Fibroblast of gingiva (primary cell): Measurements from ENCODE around the gene CFAP20.

Experiments
- DNase-seq: peaks from one replicate; pipeline ENCODE4 v3.0.0-alpha.2; 2011; ENCODE audit warnings: low read depth

The CFAP20 gene

DNA sequence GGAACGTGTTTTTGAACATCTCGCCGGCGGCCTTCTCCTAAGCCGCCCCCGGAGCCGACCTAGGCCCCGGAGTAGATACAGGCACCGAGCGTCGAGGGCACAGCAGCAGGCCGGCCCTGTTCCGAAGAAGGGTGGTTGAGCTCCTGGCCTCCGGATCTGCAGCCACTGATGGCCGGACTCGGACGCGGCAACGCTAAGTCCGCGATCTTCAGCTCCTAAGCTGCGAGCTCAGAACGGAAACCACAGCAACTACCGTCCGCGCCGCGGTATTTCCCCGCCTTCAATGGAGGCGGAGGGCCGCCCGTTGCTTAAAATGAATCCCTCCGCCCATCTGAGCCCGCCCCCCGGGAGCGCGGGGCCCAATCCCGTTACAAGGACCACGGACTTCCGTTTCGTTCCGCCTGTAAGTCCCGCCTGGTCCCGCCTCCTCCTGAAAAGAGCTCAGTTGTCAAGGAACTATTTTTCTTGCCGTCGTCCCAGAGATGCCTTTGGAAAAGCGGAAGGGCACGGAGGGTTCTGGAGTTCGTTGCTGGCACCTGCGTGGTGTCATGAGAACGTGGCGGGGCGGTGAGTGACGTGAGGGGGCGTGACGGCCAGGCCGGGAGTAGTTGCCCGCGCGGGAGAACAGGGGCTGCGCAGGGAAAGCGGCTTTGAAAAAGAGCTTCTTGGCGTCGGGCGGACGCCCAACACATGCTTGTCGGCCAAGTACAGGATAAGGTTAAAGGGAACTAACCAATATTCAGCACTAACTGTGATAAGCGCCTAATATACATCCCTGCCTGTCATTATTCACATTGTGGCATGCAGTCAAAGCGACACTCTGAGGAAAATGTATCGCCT is at the start of gene CFAP20:
CFAP20 (minus strand) TSS at position 285 of the 840 bp plus-strand sequence; CDS start at position 19, 266 bp downstream.
- DNase-seq: peak; percentile 100

DNA sequence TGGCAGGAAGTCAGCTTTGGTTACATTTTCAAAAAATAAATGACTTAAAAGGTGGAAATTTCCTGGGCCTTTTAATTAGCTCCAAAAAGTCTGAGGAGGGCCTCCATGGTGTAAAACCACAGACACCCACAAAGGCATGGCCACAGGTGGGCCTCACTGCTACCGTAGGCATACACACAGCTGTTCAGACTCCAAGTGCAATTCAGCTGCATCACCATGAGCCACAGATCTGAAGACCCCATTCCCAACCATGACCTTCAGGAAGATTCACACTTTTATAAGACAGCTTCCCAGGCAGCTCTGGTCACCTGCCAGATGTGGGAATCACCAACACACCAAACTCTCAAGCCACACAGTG is 48.2 kb upstream of the CFAP20 start:
- DNase-seq: no peak

DNA sequence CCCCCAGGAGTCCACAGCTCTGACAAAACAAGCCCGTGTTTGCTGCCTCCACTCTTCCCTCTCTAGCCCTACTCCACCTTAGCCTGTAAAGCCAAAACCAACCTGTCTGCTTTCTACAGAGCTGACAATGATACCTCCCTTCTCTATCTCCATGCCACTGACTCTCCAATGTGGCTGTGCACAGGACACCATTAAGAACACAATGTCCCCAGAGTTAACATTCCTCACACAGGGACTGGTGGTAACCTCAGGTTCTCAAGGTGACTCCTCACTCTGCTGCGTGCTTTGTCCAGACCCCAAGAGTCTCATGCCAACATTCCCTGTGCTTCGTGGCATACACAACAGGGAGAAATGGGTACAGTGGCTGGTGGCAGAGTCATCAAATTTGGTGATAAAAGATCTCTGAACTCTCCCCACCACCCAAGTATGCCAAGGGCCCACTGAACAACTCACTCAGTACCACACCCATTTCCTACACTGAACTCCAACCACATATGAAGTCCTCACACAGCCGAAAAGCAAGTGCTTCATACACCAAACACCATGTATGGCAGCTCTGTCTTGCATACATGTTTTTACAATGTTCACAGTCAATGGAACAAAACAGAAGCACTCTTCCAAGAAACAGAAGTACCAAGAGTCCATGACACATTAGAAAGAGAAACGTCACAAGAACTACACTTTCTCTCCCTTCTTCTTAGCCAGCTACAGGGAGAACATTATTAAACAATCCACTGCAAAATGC is 47.6 kb upstream of the CFAP20 start:
- DNase-seq: no peak

DNA sequence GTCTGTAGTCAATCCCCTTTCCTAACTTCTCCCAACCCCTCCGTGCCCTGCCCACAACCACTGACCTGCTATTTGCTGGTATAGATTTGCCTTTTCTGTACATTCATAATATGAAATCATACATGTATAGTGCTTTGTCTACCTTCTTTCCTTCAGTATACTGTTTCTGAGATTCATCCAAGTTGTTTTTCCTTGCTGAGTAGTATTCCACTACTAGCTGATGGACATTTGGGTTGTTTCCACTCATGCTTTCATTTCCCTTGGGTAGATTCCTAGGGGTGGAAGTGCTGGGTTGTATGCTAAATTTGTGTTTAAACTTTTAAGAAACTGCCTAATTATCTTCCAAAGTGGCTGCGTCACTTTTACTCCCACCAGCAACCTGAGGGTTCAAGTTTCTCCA is 41.0 kb upstream of the CFAP20 start:
- DNase-seq: no peak

GRCh38 chr16:58160855-58161254 is 31.7 kb upstream of the CFAP20 start:
- DNase-seq: no peak

DNA sequence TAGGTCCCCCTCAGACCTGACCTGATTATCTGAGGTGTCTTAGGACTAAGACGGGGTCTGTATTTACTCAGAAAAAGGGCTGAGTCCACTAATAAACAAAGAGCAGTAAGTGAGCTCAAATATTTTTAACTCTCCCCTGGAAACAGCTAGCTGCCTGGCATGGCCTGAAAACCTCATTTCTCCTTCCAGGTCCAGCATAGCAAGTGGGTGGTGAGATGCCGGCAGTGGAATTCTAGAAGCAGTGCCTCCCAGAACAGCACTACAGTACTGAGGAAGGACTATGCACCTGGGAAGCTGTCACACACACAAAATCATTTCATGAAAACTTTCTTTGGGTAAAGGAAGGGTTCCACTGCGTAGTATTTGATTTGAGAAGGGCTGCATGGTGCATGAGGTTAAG is 29.5 kb upstream of the CFAP20 start:
- DNase-seq: no peak

DNA sequence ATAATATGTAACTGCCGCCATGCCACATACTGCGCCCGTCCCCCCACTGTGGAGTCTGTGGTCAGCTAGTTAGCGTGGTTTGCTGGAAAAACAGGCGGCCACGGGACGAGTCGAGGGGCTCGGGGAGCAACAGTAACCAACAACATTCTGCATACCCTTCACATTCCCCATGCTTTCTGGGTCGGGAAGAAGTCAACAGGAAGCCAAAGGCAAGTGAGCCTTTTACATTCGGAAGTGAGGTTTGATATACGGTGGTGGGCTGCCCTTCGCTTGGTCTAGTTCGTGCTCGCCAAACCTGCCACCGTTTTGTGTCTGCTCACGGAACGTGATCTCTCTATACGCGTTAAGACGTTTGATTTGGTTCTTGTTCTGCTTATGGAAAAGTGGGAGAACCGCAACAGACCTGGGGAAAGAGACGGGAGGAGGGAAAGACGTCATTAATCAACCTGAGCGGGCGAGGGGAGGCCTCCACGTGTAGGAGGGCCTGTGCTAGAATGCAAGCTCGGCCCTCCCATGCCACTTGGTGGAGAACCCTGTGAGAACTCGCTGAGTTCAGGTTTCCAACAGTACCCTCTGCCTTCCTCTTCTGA is 28.9 kb upstream of the CFAP20 start:
- DNase-seq: no peak

DNA sequence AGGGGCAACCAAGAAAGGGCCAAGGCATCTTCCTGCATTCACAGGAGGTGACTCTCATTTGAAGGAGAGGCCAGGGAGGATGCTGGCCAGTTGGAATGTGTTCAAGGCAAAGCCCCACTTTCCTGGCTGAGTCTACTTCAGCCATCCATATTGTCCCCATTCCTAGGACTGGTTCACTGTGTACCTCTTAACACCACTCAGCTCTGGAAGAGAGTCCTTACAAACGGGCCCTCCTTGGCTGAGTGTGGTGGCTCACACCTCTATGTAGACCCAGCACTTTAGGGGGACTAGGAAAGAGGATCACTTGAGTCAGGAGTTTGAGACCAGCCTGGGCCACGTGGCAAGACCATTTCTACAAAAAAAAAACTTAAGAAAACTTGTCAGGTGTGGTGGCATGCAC is 28.1 kb upstream of the CFAP20 start:
- no peak for DNase-seq

GRCh38 chr16:58155839-58156238 is 26.7 kb upstream of the CFAP20 start:
- no peak for DNase-seq

DNA sequence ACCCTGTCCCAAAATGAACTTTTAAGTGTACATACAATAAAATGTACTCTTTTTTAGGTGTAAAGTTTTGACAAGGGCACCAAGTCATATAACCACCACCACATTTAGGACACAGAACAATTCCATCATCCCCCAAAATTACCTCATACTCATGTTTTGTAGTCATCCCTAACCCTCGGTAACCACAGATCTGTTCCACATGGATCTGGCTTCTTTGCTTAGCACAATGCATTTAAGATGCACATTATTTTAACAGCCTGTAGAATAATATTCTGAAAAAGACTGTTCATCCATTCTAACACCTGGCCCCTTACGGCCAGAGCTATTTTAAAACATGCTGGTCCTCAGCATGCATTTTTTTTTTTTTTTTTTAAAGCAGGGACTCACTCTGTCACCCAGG is 25.2 kb upstream of the CFAP20 start:
- DNase-seq: no peak

DNA sequence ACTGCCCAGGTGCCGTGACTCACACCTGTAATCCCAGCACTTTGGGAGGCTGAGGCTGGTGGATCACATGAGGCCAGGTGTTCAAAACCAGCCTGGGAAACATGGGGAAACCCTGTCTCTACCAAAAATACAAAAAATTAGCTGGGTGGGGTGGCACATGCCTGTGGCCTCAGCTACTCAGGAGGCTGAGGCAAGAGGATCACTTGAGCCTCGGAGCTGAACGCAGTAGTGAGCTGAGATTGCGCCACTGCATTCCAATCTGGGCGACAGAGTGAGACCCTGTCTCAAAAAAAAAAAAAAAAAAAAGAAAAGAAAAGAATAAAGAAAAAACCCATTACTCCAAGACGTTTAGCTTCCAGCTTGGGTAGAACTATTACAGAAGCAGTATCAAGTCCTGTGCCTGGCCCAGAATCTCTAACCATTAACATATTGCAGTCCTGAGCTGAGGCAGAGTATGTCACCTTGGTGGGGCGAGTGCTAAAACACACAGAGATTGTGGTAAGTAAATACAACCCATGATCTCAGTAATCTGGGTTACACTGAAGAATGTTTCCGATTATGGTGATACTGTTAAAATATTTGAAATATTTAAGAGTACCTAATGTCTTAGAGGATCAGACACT is 23.2 kb upstream of the CFAP20 start:
- DNase-seq: no peak

GRCh38 chr16:58148526-58148925 is 19.3 kb upstream of the CFAP20 start:
- no peak for DNase-seq

GRCh38 chr16:58148099-58148498 is 18.9 kb upstream of the CFAP20 start:
- no peak for DNase-seq

DNA sequence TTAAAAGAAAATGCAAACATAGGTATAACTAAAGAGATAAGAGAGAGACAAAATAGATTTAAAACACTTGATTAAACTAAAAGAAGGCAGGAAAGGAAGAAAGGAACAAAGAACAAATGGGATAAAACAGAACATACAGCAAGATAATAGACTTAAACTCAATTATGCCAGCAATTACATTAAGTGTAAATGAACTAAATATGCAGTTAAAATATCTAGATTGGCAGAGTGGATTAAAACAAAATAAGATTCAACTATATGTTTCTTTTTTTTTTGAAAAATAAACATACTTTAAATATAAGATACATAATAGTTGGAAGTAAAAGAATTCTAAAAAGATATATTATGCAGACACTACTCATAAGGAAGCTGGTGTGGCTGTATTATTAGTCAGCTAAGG is 9.7 kb upstream of the CFAP20 start:
- DNase-seq: no peak

DNA sequence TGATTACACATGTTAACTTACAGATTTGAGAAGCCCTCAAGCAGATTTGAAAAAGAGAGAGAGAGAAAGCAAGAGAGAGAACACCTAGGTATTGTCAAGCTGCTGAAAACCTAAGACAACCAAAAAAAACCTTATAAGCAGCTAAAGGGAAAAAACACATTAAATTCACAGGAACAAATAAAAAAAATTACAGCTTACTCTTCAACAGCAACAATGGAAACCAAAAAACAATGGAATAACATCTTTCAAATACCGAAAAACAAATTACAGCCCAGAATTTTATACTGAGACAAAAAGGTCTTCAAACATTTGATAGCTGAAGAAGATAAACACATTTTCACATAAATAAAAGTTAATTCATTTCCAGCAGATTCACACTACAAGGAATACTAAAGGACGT is 8.4 kb upstream of the CFAP20 start:
- DNase-seq: no peak

GRCh38 chr16:58128711-58129096 is 477 bp downstream of the CFAP20 start:
- no peak for DNase-seq

GRCh38 chr16:58128181-58128631 is 975 bp downstream of the CFAP20 start:
- DNase-seq: peak; percentile 59

DNA sequence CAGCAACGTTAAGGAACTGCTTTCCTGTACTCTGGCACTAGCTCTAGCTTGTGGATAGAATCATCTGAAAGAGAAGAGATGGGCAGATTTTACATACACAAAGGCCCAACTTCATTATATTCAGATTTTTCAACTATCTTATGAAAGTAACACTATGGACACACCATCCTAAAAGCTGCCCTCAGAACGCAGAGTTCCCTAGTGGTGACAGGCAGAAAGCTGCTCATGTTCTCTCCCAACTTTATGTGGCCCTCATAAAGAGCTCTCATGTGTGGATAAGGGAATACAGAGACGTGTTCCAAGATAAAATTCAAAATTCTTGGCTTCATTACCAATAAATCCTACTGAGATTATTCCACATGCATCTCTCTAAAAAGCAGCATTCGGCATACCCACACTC is 1.5 kb downstream of the CFAP20 start:
- no peak for DNase-seq

DNA sequence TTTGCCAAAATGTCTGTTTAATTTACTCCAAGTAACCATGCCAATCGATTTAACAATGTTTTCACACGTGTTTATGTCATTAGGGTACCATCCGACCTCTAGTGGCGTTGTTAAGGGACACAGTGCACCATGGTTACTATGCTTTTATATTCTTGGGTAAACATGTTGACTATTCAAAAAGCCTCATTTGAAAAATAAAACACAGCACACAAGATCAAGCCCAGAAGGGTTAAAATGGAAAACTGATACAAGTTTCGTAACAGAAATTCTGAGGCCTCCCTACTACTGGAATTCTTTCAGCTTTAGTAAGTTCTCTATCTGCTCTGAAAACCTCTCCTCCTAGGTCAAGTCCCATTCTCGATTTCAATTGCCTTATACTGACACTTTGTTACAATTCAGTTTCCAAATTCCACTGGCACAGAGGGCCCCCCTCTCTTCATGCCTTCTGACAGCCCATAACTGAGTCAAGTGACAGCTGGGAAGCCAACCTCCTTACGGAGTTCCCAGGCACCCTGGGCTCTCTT is 2.1 kb downstream of the CFAP20 start:
- DNase-seq: peak; percentile 88

DNA sequence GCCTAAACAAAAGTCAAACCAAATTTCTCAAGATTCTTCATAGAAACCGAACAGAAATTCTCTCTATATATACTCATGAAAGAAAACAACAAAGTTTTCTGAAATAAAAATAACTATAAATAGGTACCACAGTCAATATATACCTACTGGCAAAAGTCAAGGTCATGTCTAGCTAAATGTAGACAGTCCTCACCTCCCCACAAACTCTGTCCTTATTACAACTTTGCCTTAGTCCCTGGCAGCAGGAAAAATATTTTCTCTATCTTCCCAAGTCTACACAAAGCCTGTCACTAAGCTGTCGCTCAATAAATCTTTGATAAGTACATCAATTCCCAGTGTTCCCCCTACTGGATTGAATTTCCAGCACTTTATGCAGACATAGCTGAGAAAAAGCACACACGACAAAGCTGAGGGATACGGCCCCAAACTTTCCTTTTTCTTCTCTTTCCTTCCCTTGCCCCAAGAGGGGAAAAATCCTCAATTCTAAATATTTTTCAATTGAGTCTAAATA is 2.7 kb downstream of the CFAP20 start:
- DNase-seq: no peak

GRCh38 chr16:58125781-58126335 is 3.3 kb downstream of the CFAP20 start:
- DNase-seq: no peak

DNA sequence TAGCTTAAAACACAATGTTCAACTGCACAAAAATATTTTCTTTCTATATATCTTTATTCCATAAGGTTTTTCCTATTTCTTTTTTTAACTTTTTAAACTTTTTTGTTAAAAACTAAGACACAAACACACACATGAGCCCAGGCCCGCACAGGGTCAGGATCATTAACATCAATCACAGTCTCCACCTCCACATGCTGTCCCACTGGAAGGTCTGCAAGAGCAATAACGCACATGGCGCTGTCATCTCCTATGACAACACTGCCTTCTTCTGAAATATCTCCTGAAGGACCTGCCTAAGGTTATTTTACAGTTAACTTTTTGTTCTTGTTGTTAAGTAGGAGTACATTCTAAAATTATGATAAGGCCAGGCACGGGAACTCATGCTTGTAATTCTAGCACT is 4.1 kb downstream of the CFAP20 start:
- no peak for DNase-seq
